DLD1 (cell line): ENCODE data around the gene RAB24.
"Not testable (repeated sequence)": the region's sequence is repeated elsewhere in the genome, so short reads cannot be mapped to it uniquely, and the experiment has no call there.

Source experiments
- in situ Hi-C: cut with HindIII; loops from 2 replicates; pipeline ENCODE4 v1.10.0; 2017; ENCODE audit warnings: low sequenced_read_pairs

The RAB24 gene

GRCh38 chr5:177296581-177296980, 6.9 kb downstream of the RAB24 start:
- in situ Hi-C loops = no loop called here

- in situ Hi-C loops = no loop called here
These were observed 7.6 kb downstream of the RAB24 start for GRCh38 chr5:177295924-177296323.

GRCh38 chr5:177294632-177295031, 8.9 kb downstream of the RAB24 start:
- in situ Hi-C loops = no loop called here

GRCh38 chr5:177293819-177294581, 9.5 kb downstream of the RAB24 start:
- in situ Hi-C loops = no loop called here

- in situ Hi-C loops = no loop called here
These were observed 11.8 kb downstream of the RAB24 start for GRCh38 chr5:177291735-177292134.

GRCh38 chr5:177290816-177291596, 12.5 kb downstream of the RAB24 start:
- in situ Hi-C loops = no loop called here

GRCh38 chr5:177288191-177288590, 15.3 kb downstream of the RAB24 start:
- in situ Hi-C loops = no loop called here

GRCh38 chr5:177276886-177277285, 26.6 kb downstream of the RAB24 start:
- in situ Hi-C loops = no loop called here

GRCh38 chr5:177275883-177276282, 27.6 kb downstream of the RAB24 start:
- in situ Hi-C loops = no loop called here

- in situ Hi-C loops = no loop called here
These were observed 32.4 kb downstream of the RAB24 start for GRCh38 chr5:177271113-177271512.

- in situ Hi-C loops = no loop called here
These were observed 32.9 kb downstream of the RAB24 start for GRCh38 chr5:177270653-177271052.

- in situ Hi-C loops = no loop called here
These were observed 33.5 kb downstream of the RAB24 start for GRCh38 chr5:177269976-177270375.

GRCh38 chr5:177269232-177269895, 34.2 kb downstream of the RAB24 start:
- in situ Hi-C loops = no loop called here

GRCh38 chr5:177265395-177265794, 38.1 kb downstream of the RAB24 start:
- in situ Hi-C loops = no loop called here

- in situ Hi-C loops = no loop called here
These were observed 39.3 kb downstream of the RAB24 start for GRCh38 chr5:177264178-177264577.

GRCh38 chr5:177261510-177261909, 42.0 kb downstream of the RAB24 start:
- in situ Hi-C loops = no loop called here

GRCh38 chr5:177260961-177261360, 42.6 kb downstream of the RAB24 start:
- in situ Hi-C loops = no loop called here

GRCh38 chr5:177258711-177259110, 44.8 kb downstream of the RAB24 start:
- in situ Hi-C loops = not testable (repeated sequence)

GRCh38 chr5:177256296-177256695, 47.2 kb downstream of the RAB24 start:
- in situ Hi-C loops = no loop called here

GRCh38 chr5:177253252-177253651, 50.3 kb downstream of the RAB24 start:
- in situ Hi-C loops = no loop called here
